ENCODE measurements around the gene PIGZ. TPM values are rescaled to one million over a fixed set of nuclear protein-coding genes. Genes with fewer than 3 reads are reported as not detected.

Gene PIGZ
- total and polyA plus RNA-seq, 9 of the 15 experiments (the other 6 are each of a cell fraction or from before 2014, with no cell fraction given): 0.15 to 1.8 (median 0.76) TPM

DNA sequence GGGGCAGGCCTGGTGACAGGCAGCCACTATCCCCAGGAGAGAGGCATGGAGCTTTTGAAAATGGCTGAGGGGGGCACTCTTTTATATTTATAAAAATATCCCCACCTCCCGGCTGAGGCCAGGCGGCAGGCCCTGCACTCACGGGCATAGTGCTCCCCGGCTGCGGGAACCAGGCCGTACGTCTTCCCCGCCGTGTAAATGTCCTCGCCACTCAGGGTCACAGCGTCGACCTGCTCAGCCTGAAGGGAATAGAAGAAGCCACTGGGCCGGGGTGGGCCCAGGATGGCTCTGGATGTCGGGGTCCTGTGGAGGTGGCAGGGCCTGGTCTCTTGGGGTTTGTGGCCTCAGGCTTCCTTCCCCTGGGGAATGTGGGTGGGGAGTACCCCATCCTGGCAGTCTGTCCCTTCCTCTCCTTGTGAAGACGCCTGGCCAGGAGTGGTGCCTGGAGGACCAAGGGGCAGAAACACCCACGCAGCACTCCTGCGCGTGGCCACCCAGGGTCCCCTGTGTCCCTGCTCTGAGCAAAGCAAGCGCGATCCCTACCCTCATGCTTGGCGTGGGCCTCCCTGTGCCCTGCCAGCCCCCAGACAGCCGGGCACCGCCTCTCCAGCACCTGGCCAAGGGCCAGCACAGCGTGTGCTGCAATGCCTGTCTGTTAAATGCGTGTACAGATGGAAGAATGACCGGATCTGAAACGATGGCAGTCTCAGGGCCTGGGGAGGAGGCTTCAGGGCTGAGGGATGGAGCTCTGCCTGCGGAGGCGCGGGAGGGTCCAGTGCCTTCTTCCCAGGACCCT is 42.1 kb upstream of the PIGZ start:
- Histone ChIP-seq H3K4me1 (replicated peaks in 1 of 2; ENCODE audit: control insufficient read depth in 2 of 2, insufficient read depth in 2 of 2, low read length in 2 of 2) (peaks cover 3 to 44% of the 10 kb centered on the region in 2 experiments; a peak in 3 of 5 replicates), H3K9me3 (replicated peaks; ENCODE audit: control insufficient read depth, insufficient read depth, low read depth, low read length) (no peaks in the 10 kb centered on the region), H3K9ac (ENCODE audit: insufficient read depth in 1 of 2, low read depth in 2 of 2, low read length in 2 of 2) (peak overlapping the region in 1 of 2 experiments; percentile 36; a peak in 1 of 4 replicates), H3K27ac (ENCODE audit: extremely low read depth, low read depth, low read length) (no peak overlapping the region), H3K36me3 (ENCODE audit: control insufficient read depth, insufficient read depth, low read length) (no peaks in the 10 kb centered on the region), H3K27me3 (ENCODE audit: control insufficient read depth in 2 of 2, insufficient read depth in 2 of 2, low read length in 2 of 2) (no peaks in the 10 kb centered on the region; a peak in 1 of 5 replicates), H3K4me2 (ENCODE audit: insufficient read depth, low read length) (no peak overlapping the region), H2AFZ (ENCODE audit: low read depth, low read length) (no peak overlapping the region), H3K9me1 (ENCODE audit: control insufficient read depth, insufficient read depth, low read length) (no peaks in the 10 kb centered on the region), H3K79me2 (ENCODE audit: control insufficient read depth, insufficient read depth, low read length) (no peaks in the 10 kb centered on the region), H3K4me3 (no peak overlapping the region), H4K20me1 (replicated peaks; ENCODE audit: control insufficient read depth, insufficient read depth, low read length) (no peaks in the 10 kb centered on the region)
- POLR2A ChIA-PET: interaction anchor here (1.0 kb wide), 1 partner anchor 12 kb away, joined by 3 read pairs; no protein-coding TSS in a partner anchor
- intact Hi-C loops (cut with micrococcal nuclease): no loop called here
- DNase-seq (ENCODE audit: extremely low read depth in 1 of 4, low spot score in 3 of 4) (no peak), ATAC-seq (no peak), FAIRE-seq (no peak)
- CTCF ChIA-PET (ENCODE audit: low intra/inter-chr PET ratio): no interaction called here
- in situ Hi-C loops (cut with MboI): no loop called here
- no TSS peak for BruUV-seq (replicated peaks)
- 48% methylated on average over 28 of the region's 30 CpGs for WGBS (ENCODE audit: insufficient coverage, low coverage, missing lambda C conversion rate)
- TF ChIP-seq OTX1 (CRISPR knock-in tag; IDR thresholded peaks at IDR 0.05) (no peak), POLR2G (IDR thresholded peaks at IDR 0.05; ENCODE audit: low read depth, low read length) (0 out of 2 replicates have a peak, but pooled peaks have one; percentile 13), NFIC (IDR thresholded peaks at IDR 0.05) (peak; percentile 39)

DNA sequence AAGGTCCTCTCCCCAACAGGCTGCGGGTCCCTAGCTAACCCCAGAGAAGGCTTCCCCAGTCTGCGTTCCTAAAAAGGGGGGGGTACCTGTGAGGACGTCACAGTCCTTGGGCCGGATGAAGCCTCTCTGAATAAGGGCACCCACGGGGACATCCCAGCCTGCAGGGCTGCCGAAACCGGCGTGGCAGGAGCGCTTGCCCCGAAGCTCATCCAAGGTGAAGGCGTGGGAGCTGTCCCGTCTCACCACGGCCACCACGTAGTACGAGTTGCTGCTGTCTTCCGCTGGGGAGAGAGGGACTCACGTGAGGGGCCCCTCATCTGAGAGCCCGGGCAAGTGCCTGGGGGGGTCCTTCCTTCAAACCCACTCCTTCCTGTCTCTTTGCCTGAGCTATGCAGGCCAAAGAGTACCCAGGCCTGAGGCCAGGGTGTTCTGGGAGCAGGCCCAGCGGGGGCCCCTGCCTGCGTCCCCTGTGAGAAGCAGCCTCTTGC is 40.9 kb upstream of the PIGZ start:
- ATAC-seq (no peak), DNase-seq (ENCODE audit: extremely low read depth in 1 of 4, low spot score in 3 of 4) (no peak), FAIRE-seq (no peak)
- intact Hi-C loops (cut with micrococcal nuclease) (no loop called here), in situ Hi-C loops (cut with MboI) (no loop called here)
- H3K27ac ChIP-seq (ENCODE audit: extremely low read depth, low read depth, low read length): no peak overlapping the region
- no peaks in the 10 kb centered on the region for H3K36me3 ChIP-seq (ENCODE audit: control insufficient read depth, insufficient read depth, low read length)
- no peaks in the 10 kb centered on the region for H3K9me1 ChIP-seq (ENCODE audit: control insufficient read depth, insufficient read depth, low read length)
- H3K4me1 ChIP-seq (replicated peaks in 1 of 2; ENCODE audit: control insufficient read depth in 2 of 2, insufficient read depth in 2 of 2, low read length in 2 of 2): peaks cover 3 to 37% of the 10 kb centered on the region in 2 experiments; a peak in 3 of 5 replicates
- no peaks in the 10 kb centered on the region for H4K20me1 ChIP-seq (replicated peaks; ENCODE audit: control insufficient read depth, insufficient read depth, low read length)
- no peaks in the 10 kb centered on the region for H3K79me2 ChIP-seq (ENCODE audit: control insufficient read depth, insufficient read depth, low read length)
- WGBS (ENCODE audit: insufficient coverage, low coverage, missing lambda C conversion rate): 70% methylated on average over 20 of the region's 20 CpGs
- H2AFZ ChIP-seq (ENCODE audit: low read depth, low read length): no peak overlapping the region
- H3K4me2 ChIP-seq (ENCODE audit: insufficient read depth, low read length): no peak overlapping the region
- CTCF ChIA-PET (ENCODE audit: low intra/inter-chr PET ratio): no interaction called here
- TF ChIP-seq MEIS2 (IDR thresholded peaks at IDR 0.05; ENCODE audit: partially characterized antibody) (no peak), TBL1XR1 (IDR thresholded peaks at IDR 0.05; ENCODE audit: low read length in 2 of 2) (no peak), U2AF2 (optimal IDR thresholded peaks at IDR 0.05; ENCODE audit: low read depth, low read length) (no peak), CBFA2T3 (IDR thresholded peaks at IDR 0.05) (no peak), HDGF (IDR thresholded peaks at IDR 0.05) (no peak), SPI1 (IDR thresholded peaks at IDR 0.05; ENCODE audit: borderline replicate concordance, low read depth, low read length) (no peak), BDP1 (IDR thresholded peaks at IDR 0.05; ENCODE audit: insufficient read depth, insufficient read length) (no peak)
- TF ChIP-seq, protein P1, sequence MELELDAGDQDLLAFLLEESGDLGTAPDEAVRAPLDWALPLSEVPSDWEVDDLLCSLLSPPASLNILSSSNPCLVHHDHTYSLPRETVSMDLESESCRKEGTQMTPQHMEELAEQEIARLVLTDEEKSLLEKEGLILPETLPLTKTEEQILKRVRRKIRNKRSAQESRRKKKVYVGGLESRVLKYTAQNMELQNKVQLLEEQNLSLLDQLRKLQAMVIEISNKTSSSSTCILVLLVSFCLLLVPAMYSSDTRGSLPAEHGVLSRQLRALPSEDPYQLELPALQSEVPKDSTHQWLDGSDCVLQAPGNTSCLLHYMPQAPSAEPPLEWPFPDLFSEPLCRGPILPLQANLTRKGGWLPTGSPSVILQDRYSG (tag; conservative IDR thresholded peaks at IDR 0.05; ENCODE audit: low read depth): no peak
- POLR2A ChIA-PET: interaction anchor here (0.6 kb wide), 1 partner anchor 135 kb away, joined by 3 read pairs; no protein-coding TSS in a partner anchor
- no peak overlapping the region for H3K4me3 ChIP-seq
- H3K9ac ChIP-seq (ENCODE audit: insufficient read depth in 1 of 2, low read depth in 2 of 2, low read length in 2 of 2): peak overlapping the region in 1 of 2 experiments; percentile 14; a peak in 1 of 4 replicates
- no peaks in the 10 kb centered on the region; a peak in 1 of 5 replicates for H3K27me3 ChIP-seq (ENCODE audit: control insufficient read depth in 2 of 2, insufficient read depth in 2 of 2, low read length in 2 of 2)
- H3K9me3 ChIP-seq (replicated peaks; ENCODE audit: control insufficient read depth, insufficient read depth, low read depth, low read length): no peaks in the 10 kb centered on the region
- no TSS peak for BruUV-seq (replicated peaks)
